Thoracic aorta (tissue), 2 donors: ENCODE data around the gene AXIN2. TPM values are rescaled to one million over a fixed set of nuclear protein-coding genes. Genes with fewer than 3 reads are reported as not detected.

ENCODE experiments used
- ATAC-seq: fragments of 150-250 bp; one replicate; pipeline ENCODE4 v1.8.0; 2017; ENCODE audit warnings: low read depth; ENCODE audit not compliant: insufficient number of reproducible peaks, low FRiP score
- DNase-seq: peaks from one replicate; pipeline ENCODE4 v3.0.0-alpha.2; 2020; ENCODE audit warnings: low spot score
- H3K27ac ChIP-seq, 2 donors: fragments of 200-600 bp; sonication (generic); 1 replicate in 1 of 2; 2 replicates in 1 of 2; pipeline ENCODE4 v1.5.1; 2016; ENCODE audit warnings: mild to moderate bottlenecking in 2 of 2, moderate library complexity in 2 of 2
- H3K27me3 ChIP-seq: fragments of 200-600 bp; sonication (generic); replicated peaks from 2 replicates; pipeline ENCODE4 v1.6.0; 2016; ENCODE audit warnings: mild to moderate bottlenecking; ENCODE audit not compliant: insufficient read depth
- H3K36me3 ChIP-seq: fragments of 200-600 bp; sonication (generic); one replicate; pipeline ENCODE4 v1.5.1; 2016
- H3K4me1 ChIP-seq, 2 donors: fragments of 200-600 bp; sonication (generic); 1 replicate in 1 of 2; 2 replicates in 1 of 2; pipeline versions ENCODE4 v1.5.1 to v1.6.0; 2016; ENCODE audit warnings: low read depth in 2 of 2, mild to moderate bottlenecking in 1 of 2; ENCODE audit not compliant: control insufficient read depth in 1 of 2
- H3K4me3 ChIP-seq: fragments of 200-600 bp; sonication (generic); 2 replicates; pipeline ENCODE4 v1.5.1; 2016; ENCODE audit warnings: mild to moderate bottlenecking
- H3K9me3 ChIP-seq: fragments of 200-600 bp; sonication (generic); 2 replicates; pipeline ENCODE4 v1.5.1; 2016
- CTCF ChIP-seq: fragments of 200-600 bp; sonication (generic); IDR thresholded peaks from one replicate; pipeline ENCODE4 v1.5.1; 2019; ENCODE audit warnings: antibody characterized with exemption
- total RNA-seq, 2 donors: library from RNA; depleted of rRNA; stranded (reverse); fragments of >200 nt; gene quantifications; one replicate each; pipeline versions ENCODE4 v1.1.0 to v1.2.3, GENCODE V29; 2016

AXIN2 gene
- total RNA-seq, 2 donors from 2014 or later, result 24.9 to 27.4 TPM

GRCh38 chr17:65503557-65503956 is 57.9 kb downstream of the AXIN2 start:
- peak overlapping the region in 1 of 2 donors; percentile 48 for H3K27ac ChIP-seq
- TF ChIP-seq CTCF, result no peak
- no peak overlapping the region for H3K4me3 ChIP-seq
- H3K9me3 ChIP-seq, result no peaks in the 10 kb centered on the region
- ATAC-seq (no peak), DNase-seq (no peak)
- H3K4me1 ChIP-seq, result peaks cover 0 to 7% of the 10 kb centered on the region in 2 donors
- H3K36me3 ChIP-seq, result no peaks in the 10 kb centered on the region
- no peaks in the 10 kb centered on the region for H3K27me3 ChIP-seq

- no peak for DNase-seq
- no peak for ATAC-seq
Measured at GRCh38 chr17:65498816-65499215, 62.6 kb downstream of the AXIN2 start.

GRCh38 chr17:65496801-65497200 is 64.6 kb downstream of the AXIN2 start:
- no peak for TF ChIP-seq CTCF
- DNase-seq (no peak), ATAC-seq (no peak)
- Histone ChIP-seq H3K4me3 (no peak overlapping the region), H3K36me3 (no peaks in the 10 kb centered on the region), H3K27me3 (no peaks in the 10 kb centered on the region), H3K9me3 (no peaks in the 10 kb centered on the region), H3K4me1 (no peaks in the 10 kb centered on the region), H3K27ac (no peak overlapping the region)

More at GRCh38 chr17:65498816-65499215, 62.6 kb downstream of the AXIN2 start:
- no peak for TF ChIP-seq CTCF
- H3K4me3 ChIP-seq, result no peak overlapping the region
- H3K4me1 ChIP-seq, result peaks cover 0 to 2% of the 10 kb centered on the region in 2 donors
- no peaks in the 10 kb centered on the region for H3K36me3 ChIP-seq
- no peak overlapping the region for H3K27ac ChIP-seq
- H3K27me3 ChIP-seq, result no peaks in the 10 kb centered on the region
- no peaks in the 10 kb centered on the region for H3K9me3 ChIP-seq

- ATAC-seq (no peak), DNase-seq (no peak)
- no peaks in the 10 kb centered on the region for H3K27me3 ChIP-seq
- no peak for TF ChIP-seq CTCF
- H3K4me3 ChIP-seq, result no peak overlapping the region
- H3K4me1 ChIP-seq, result no peaks in the 10 kb centered on the region
- H3K36me3 ChIP-seq, result no peaks in the 10 kb centered on the region
- H3K27ac ChIP-seq, result no peak overlapping the region
- H3K9me3 ChIP-seq, result no peaks in the 10 kb centered on the region
Measured at GRCh38 chr17:65495122-65496055, 66.1 kb downstream of the AXIN2 start.

GRCh38 chr17:65489413-65490155 is 71.9 kb downstream of the AXIN2 start:
- H3K27ac ChIP-seq, result no peak overlapping the region
- no peak for ATAC-seq
- peaks cover 0 to 16% of the 10 kb centered on the region in 2 donors for H3K4me1 ChIP-seq
- DNase-seq, result no peak
- H3K4me3 ChIP-seq, result no peak overlapping the region
- H3K27me3 ChIP-seq, result no peaks in the 10 kb centered on the region
- H3K9me3 ChIP-seq, result no peaks in the 10 kb centered on the region
- H3K36me3 ChIP-seq, result no peaks in the 10 kb centered on the region
- no peak for TF ChIP-seq CTCF
